Trophoblast cell (in vitro differentiated cells and primary cell): ENCODE measurements around the gene CCDC182.

Source experiments
- DNase-seq, 2 donors: peaks; one replicate each; pipeline ENCODE4 v3.0.0-alpha.2; 2016
- H2AFZ ChIP-seq: 2 replicates; pipeline ENCODE4 v1.6.1; 2013; ENCODE audit warnings: low read length, moderate library complexity, mild to moderate bottlenecking; ENCODE audit not compliant: insufficient read depth, poor library complexity
- H2AK5ac ChIP-seq: 2 replicates; pipeline ENCODE4 v1.6.1; 2013; ENCODE audit warnings: mild to moderate bottlenecking, low read length
- H2BK120ac ChIP-seq: 2 replicates; pipeline ENCODE4 v1.6.1; 2013; ENCODE audit warnings: low read length, mild to moderate bottlenecking, moderate library complexity; ENCODE audit not compliant: insufficient read depth, poor library complexity
- H2BK12ac ChIP-seq: 2 replicates; pipeline ENCODE4 v1.6.1; 2013; ENCODE audit warnings: mild to moderate bottlenecking, low read length, moderate library complexity
- H2BK5ac ChIP-seq: 2 replicates; pipeline ENCODE4 v1.6.1; 2013; ENCODE audit warnings: low read length, low read depth, moderate library complexity, mild to moderate bottlenecking; ENCODE audit not compliant: poor library complexity
- H3K14ac ChIP-seq: 2 replicates; pipeline ENCODE4 v1.6.1; 2013; ENCODE audit warnings: mild to moderate bottlenecking, low read length
- H3K18ac ChIP-seq: 2 replicates; pipeline ENCODE4 v1.6.1; 2013; ENCODE audit warnings: mild to moderate bottlenecking, low read length
- H3K23ac ChIP-seq: 2 replicates; pipeline ENCODE4 v1.6.1; 2013; ENCODE audit warnings: low read length
- H3K27ac ChIP-seq: 2 replicates; pipeline ENCODE4 v1.5.1; 2013; ENCODE audit warnings: low read depth, mild to moderate bottlenecking, inconsistent platforms, low read length, moderate library complexity
- H3K27me3 ChIP-seq: 2 replicates; pipeline ENCODE4 v1.6.1; 2013; ENCODE audit warnings: inconsistent platforms, mild to moderate bottlenecking, low read length, moderate library complexity; ENCODE audit not compliant: insufficient read depth
- H3K36me3 ChIP-seq, 2 experiments: 1 replicate in 1 of 2; 2 replicates in 1 of 2; pipeline ENCODE4 v1.6.1; 2013; ENCODE audit warnings: low read length in 2 of 2, mild to moderate bottlenecking in 2 of 2, moderate library complexity in 1 of 2; ENCODE audit not compliant: insufficient read depth in 2 of 2, control insufficient read depth in 1 of 2
- H3K4ac ChIP-seq: 2 replicates; pipeline ENCODE4 v1.6.1; 2013; ENCODE audit warnings: low read depth, mild to moderate bottlenecking, low read length, moderate library complexity
- H3K4me1 ChIP-seq, 2 experiments: 1 replicate in 1 of 2; 2 replicates in 1 of 2; pipeline ENCODE4 v1.6.1; 2013; ENCODE audit warnings: low read length in 2 of 2, mild to moderate bottlenecking in 2 of 2, moderate library complexity in 1 of 2; ENCODE audit not compliant: insufficient read depth in 2 of 2, control insufficient read depth in 1 of 2
- H3K4me2 ChIP-seq: 2 replicates; pipeline ENCODE4 v1.6.1; 2013; ENCODE audit warnings: inconsistent platforms, mild to moderate bottlenecking, low read length, moderate library complexity
- H3K4me3 ChIP-seq: 2 replicates; pipeline ENCODE4 v1.5.1; 2013; ENCODE audit warnings: mild to moderate bottlenecking, low read depth, low read length, inconsistent platforms
- H3K79me1 ChIP-seq: one replicate; pipeline ENCODE4 v1.6.1; 2013; ENCODE audit warnings: low read length
- H3K79me2 ChIP-seq: 2 replicates; pipeline ENCODE4 v1.6.1; 2013; ENCODE audit warnings: low read length, mild to moderate bottlenecking; ENCODE audit not compliant: control insufficient read depth, insufficient read depth, poor library complexity
- H3K9ac ChIP-seq: 2 replicates; pipeline ENCODE4 v1.6.1; 2013; ENCODE audit warnings: mild to moderate bottlenecking, low read length
- H3K9me3 ChIP-seq: 2 replicates; pipeline ENCODE4 v1.6.1; 2013; ENCODE audit warnings: low read depth, mild to moderate bottlenecking, control low read depth, inconsistent platforms, low read length; ENCODE audit not compliant: insufficient read depth
- H4K12ac ChIP-seq: 2 replicates; pipeline ENCODE4 v1.6.1; 2013; ENCODE audit warnings: low read depth, mild to moderate bottlenecking, low read length, moderate library complexity
- H4K8ac ChIP-seq: 2 replicates; pipeline ENCODE4 v1.6.1; 2013; ENCODE audit warnings: low read depth, mild to moderate bottlenecking, low read length, moderate library complexity
- H4K91ac ChIP-seq: one replicate; pipeline ENCODE4 v1.6.1; 2013; ENCODE audit warnings: low read depth, mild to moderate bottlenecking, low read length, moderate library complexity
- WGBS: extraction: QIAGEN DNeasy Blood & Tissue Kit; methylation state at CpG from one replicate; pipeline ENCODE4 v1.1.7; 2013; ENCODE audit warnings: missing lambda C conversion rate; ENCODE audit not compliant: insufficient read length, insufficient coverage; ENCODE audit errors: extremely low coverage; 5-methylcytosine and 5-hydroxymethylcytosine counted together

The CCDC182 gene

GRCh38 chr17:57727630-57728175 lies 17.4 kb downstream of the CCDC182 start:
- no peak for DNase-seq
- no peak overlapping the region for H2AFZ ChIP-seq
- no peak overlapping the region for H3K18ac ChIP-seq
- no peak overlapping the region for H2BK5ac ChIP-seq
- H4K12ac ChIP-seq = no peak overlapping the region
- peaks cover 5% of the 10 kb centered on the region for H3K79me1 ChIP-seq
- H3K4me2 ChIP-seq = no peak overlapping the region
- no peaks in the 10 kb centered on the region for H3K36me3 ChIP-seq
- no peak overlapping the region for H2BK12ac ChIP-seq
- H3K9ac ChIP-seq = no peak overlapping the region
- no peak overlapping the region for H4K91ac ChIP-seq
- no peak overlapping the region for H3K4me3 ChIP-seq
- no peak overlapping the region for H4K8ac ChIP-seq
- no peak overlapping the region for H3K14ac ChIP-seq
- no peak overlapping the region for H3K4ac ChIP-seq
- H3K79me2 ChIP-seq = peaks cover 2% of the 10 kb centered on the region
- WGBS = no CpG with 5 or more reads among the region's 8 CpGs
- H3K9me3 ChIP-seq = peaks cover 2% of the 10 kb centered on the region
- peaks cover 4 to 13% of the 10 kb centered on the region in 2 experiments for H3K4me1 ChIP-seq
- H2BK120ac ChIP-seq = no peak overlapping the region
- H3K27me3 ChIP-seq = no peaks in the 10 kb centered on the region
- H2AK5ac ChIP-seq = no peak overlapping the region
- H3K23ac ChIP-seq = no peak overlapping the region
- H3K27ac ChIP-seq = no peak overlapping the region

- H2AFZ ChIP-seq = no peak overlapping the region
- H2BK12ac ChIP-seq = no peak overlapping the region
- no peak overlapping the region for H3K18ac ChIP-seq
- no peak overlapping the region for H4K91ac ChIP-seq
- H2BK120ac ChIP-seq = no peak overlapping the region
- no peak overlapping the region for H3K4ac ChIP-seq
- peaks cover 5% of the 10 kb centered on the region for H3K79me1 ChIP-seq
- H4K12ac ChIP-seq = no peak overlapping the region
- no peak overlapping the region for H3K14ac ChIP-seq
- no peak overlapping the region for H3K23ac ChIP-seq
- no peak for DNase-seq
- peaks cover 2% of the 10 kb centered on the region for H3K79me2 ChIP-seq
- H3K27ac ChIP-seq = no peak overlapping the region
- H2BK5ac ChIP-seq = no peak overlapping the region
- no peak overlapping the region for H3K9ac ChIP-seq
- no peak overlapping the region for H3K4me2 ChIP-seq
- no CpG with 5 or more reads among the region's 5 CpGs for WGBS
- peaks cover 2% of the 10 kb centered on the region for H3K9me3 ChIP-seq
- no peaks in the 10 kb centered on the region for H3K36me3 ChIP-seq
- H3K4me3 ChIP-seq = no peak overlapping the region
- H3K4me1 ChIP-seq = peaks cover 4 to 13% of the 10 kb centered on the region in 2 experiments
- no peak overlapping the region for H4K8ac ChIP-seq
- no peak overlapping the region for H2AK5ac ChIP-seq
- H3K27me3 ChIP-seq = no peaks in the 10 kb centered on the region
Observed at GRCh38 chr17:57726838-57727237, 18.3 kb downstream of the CCDC182 start.

- H3K27ac ChIP-seq = no peak overlapping the region
- H4K12ac ChIP-seq = no peak overlapping the region
- H2AFZ ChIP-seq = no peak overlapping the region
- no peak overlapping the region for H4K8ac ChIP-seq
- no peak overlapping the region for H3K14ac ChIP-seq
- no peaks in the 10 kb centered on the region for H3K27me3 ChIP-seq
- no peak overlapping the region for H3K9ac ChIP-seq
- DNase-seq = no peak
- no peak overlapping the region for H2BK5ac ChIP-seq
- H3K9me3 ChIP-seq = peaks cover 2% of the 10 kb centered on the region
- no peak overlapping the region for H3K18ac ChIP-seq
- WGBS = no CpG with 5 or more reads among the region's 9 CpGs
- H3K79me2 ChIP-seq = peaks cover 2% of the 10 kb centered on the region
- no peak overlapping the region for H3K4ac ChIP-seq
- peaks cover 4 to 13% of the 10 kb centered on the region in 2 experiments for H3K4me1 ChIP-seq
- H3K36me3 ChIP-seq = no peaks in the 10 kb centered on the region
- H2BK12ac ChIP-seq = no peak overlapping the region
- no peak overlapping the region for H3K23ac ChIP-seq
- peaks cover 5% of the 10 kb centered on the region for H3K79me1 ChIP-seq
- H2AK5ac ChIP-seq = no peak overlapping the region
- no peak overlapping the region for H3K4me3 ChIP-seq
- H3K4me2 ChIP-seq = no peak overlapping the region
- no peak overlapping the region for H2BK120ac ChIP-seq
- no peak overlapping the region for H4K91ac ChIP-seq
Observed at GRCh38 chr17:57726213-57726790, 18.8 kb downstream of the CCDC182 start.

GRCh38 chr17:57724729-57725125 lies 20.4 kb downstream of the CCDC182 start:
- Histone ChIP-seq H3K4me1 (peaks cover 4 to 13% of the 10 kb centered on the region in 2 experiments), H3K9ac (no peak overlapping the region), H3K14ac (no peak overlapping the region), H3K18ac (no peak overlapping the region), H3K79me2 (peaks cover 2% of the 10 kb centered on the region), H2AFZ (no peak overlapping the region), H3K4me3 (no peak overlapping the region), H4K12ac (no peak overlapping the region), H3K9me3 (peaks cover 2% of the 10 kb centered on the region), H3K4ac (no peak overlapping the region), H4K8ac (no peak overlapping the region), H3K27me3 (no peaks in the 10 kb centered on the region), H3K27ac (no peak overlapping the region), H3K23ac (no peak overlapping the region), H2BK120ac (peak overlapping the region; percentile 0), H3K4me2 (no peak overlapping the region), H4K91ac (no peak overlapping the region), H2BK12ac (no peak overlapping the region), H2BK5ac (no peak overlapping the region), H3K79me1 (peaks cover 5% of the 10 kb centered on the region), H3K36me3 (no peaks in the 10 kb centered on the region), H2AK5ac (no peak overlapping the region)
- no peak for DNase-seq
- no CpG with 5 or more reads among the region's 5 CpGs for WGBS
